ENCODE measurements around the gene LSM7.
A peak's percentile ranks its signal among the peaks of the same experiment; 100 is the strongest.
"Not testable (repeated sequence)": the region's sequence is repeated elsewhere in the genome, so short reads cannot be mapped to it uniquely, and the experiment has no call there.

The LSM7 gene

GRCh38 chr19:2282062-2282861 lies 46.1 kb downstream of the LSM7 start, which contains the start of gene PEAK3:
Gene PEAK3, minus strand, starts transcription at chr19:2282175. Its CDS starts 1,244 bp downstream, at chr19:2280931.
- DNase-seq (ENCODE audit: low read depth, low spot score), result no peak
- ChIA-PET POLR2A (no interaction called here), CTCF (interaction anchor here (0.9 to 2.3 kb wide), 3 partner anchors 9 to 34 kb away, joined by 3 to 16 read pairs (median 6); no protein-coding TSS in a partner anchor)
- peak within 1 kb of the TSS; percentile 36 for H3K4me3 ChIP-seq (ENCODE audit: low read depth, low read length)
- TF ChIP-seq CTCF (IDR thresholded peaks at IDR 0.05; ENCODE audit: insufficient read depth, low read length, missing control alignments), result no peak

GRCh38 chr19:2281265-2282061 lies 46.9 kb downstream of the LSM7 start:
- POLR2A ChIA-PET; DNase-seq (ENCODE audit: low read depth, low spot score): not testable (repeated sequence)
- CTCF ChIA-PET, result interaction anchor here (1.2 kb wide), 1 partner anchor 111 kb away, joined by 5 read pairs; no protein-coding TSS in a partner anchor
- H3K4me3 ChIP-seq (ENCODE audit: low read depth, low read length), result peak overlapping the region; percentile 36

DNA sequence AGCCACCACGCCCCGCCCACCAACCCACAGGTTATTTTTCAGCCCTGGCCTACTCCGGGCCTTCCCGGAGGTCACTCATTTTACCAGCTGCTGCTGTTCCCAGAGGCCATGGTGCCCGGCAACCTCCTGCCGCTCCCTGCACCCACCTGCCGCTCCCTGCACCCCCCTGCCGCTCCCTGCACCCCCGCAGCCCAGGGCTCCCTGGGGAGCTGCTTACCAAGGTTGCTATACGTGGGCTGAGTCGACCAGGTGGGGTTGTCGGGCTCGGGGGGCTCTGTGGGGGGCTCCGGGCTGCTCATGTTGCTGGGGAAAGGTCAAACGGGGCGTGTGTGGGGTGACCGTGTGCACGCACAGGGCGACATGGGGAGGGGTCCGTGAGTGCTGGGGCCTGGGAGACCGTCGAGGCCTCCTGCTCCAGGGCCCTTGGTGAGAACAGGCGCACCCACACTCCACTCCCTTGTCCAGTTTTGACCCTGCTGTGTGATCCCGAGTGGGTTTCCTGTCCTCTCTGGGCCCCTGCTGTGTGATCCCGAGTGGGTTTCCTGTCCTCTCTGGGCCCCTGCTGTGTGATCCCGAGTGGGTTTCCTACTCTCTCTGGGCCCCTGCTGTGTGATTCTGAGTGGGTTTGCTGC lies 47.6 kb downstream of the LSM7 start:
- ChIA-PET POLR2A (no interaction called here), CTCF (interaction anchor here (1.2 to 1.7 kb wide), 2 partner anchors 35 to 112 kb away, joined by 3 to 5 read pairs; no protein-coding TSS in a partner anchor)
- H3K4me3 ChIP-seq (ENCODE audit: low read depth, low read length), result no peak overlapping the region
- TF ChIP-seq CTCF (IDR thresholded peaks at IDR 0.05; ENCODE audit: insufficient read depth, low read length, missing control alignments), result no peak
- no peak for DNase-seq (ENCODE audit: low read depth, low spot score)

DNA sequence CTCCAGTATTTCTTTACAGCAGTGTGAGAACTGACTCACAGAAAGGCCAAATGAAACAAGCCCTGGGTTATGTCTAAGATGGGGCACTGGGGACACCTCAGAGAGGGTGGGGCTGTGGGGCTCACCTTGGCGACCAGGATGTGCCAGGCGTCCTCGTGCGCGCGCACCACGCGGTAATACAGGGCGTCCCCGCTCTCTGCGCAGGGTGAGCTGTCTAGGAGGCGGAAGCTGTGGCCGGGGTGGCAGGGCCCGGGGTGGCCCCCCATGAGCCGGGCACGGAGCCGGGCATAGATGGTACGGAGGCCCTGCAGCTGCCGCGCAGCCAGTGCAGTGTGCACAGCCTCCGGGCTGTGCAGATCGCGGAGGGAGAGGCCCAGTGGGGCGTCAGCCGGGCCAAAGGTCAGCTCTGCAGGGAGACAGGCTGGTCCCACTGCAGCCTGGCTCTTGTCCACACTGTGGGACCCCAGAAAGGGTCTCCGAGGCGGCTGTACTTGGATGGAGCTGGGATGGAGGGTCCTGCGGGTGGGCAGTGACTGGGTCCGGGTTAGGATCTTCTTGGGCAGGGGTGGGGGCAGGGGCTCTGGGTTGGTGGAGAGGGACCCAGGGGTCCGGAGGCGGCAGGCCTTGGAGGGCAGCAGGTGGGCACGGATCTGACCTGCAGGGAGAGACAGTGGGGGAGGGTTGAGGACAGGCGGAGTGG lies 49.8 kb downstream of the LSM7 start:
- TF ChIP-seq CTCF (IDR thresholded peaks at IDR 0.05; ENCODE audit: insufficient read depth, low read length, missing control alignments), result no peak
- DNase-seq (ENCODE audit: low read depth, low spot score), result no peak
- ChIA-PET POLR2A (interaction anchor here (0.5 to 1.0 kb wide), 3 partner anchors 10 to 44 kb away, joined by 3 to 5 read pairs (median 3); no protein-coding TSS in a partner anchor), CTCF (interaction anchor here (1.8 kb wide), 1 partner anchor 17 kb away, joined by 5 read pairs; no protein-coding TSS in a partner anchor)
- no peak overlapping the region for H3K4me3 ChIP-seq (ENCODE audit: low read depth, low read length)

DNA sequence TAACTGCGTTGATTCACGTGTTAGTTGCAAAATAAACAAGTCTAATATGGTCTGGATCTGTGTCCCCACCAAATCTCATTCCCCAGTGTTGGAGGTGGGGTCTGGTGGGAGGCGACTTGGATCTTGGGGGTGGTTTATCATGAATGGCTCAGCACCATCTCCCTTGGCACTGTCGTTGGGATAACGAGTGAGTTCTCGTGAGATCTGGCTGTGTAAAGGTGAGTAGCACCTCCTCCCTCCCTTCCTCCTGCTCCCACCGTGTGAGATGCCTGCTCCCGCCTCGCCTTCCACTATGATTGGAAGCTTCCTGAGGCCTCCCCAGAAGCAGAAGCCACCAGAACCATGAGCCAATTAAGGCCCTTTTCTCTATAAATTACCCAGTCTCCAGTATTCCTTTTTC lies 51.2 kb downstream of the LSM7 start:
- CTCF ChIA-PET, result interaction anchor here (1.1 to 3.2 kb wide), 2 partner anchors 14 to 113 kb away, joined by 4 to 11 read pairs; no protein-coding TSS in a partner anchor
- POLR2A ChIA-PET, result interaction anchor here (1.0 kb wide), 1 partner anchor 51 kb away, joined by 3 read pairs; no protein-coding TSS in a partner anchor
- no peak overlapping the region for H3K4me3 ChIP-seq (ENCODE audit: low read depth, low read length)
- DNase-seq (ENCODE audit: low read depth, low spot score), result no peak
- TF ChIP-seq CTCF (IDR thresholded peaks at IDR 0.05; ENCODE audit: insufficient read depth, low read length, missing control alignments), result no peak

Data from AG04449 (cell line).